K562 (cell line): ENCODE results near the gene KLHL13.

Experiments
- ARID2 ChIP-seq: fragments of 450-650 bp; IDR thresholded peaks from 2 replicates; pipeline ENCODE4 v1.6.1; 2017; ENCODE audit warnings: antibody characterized with exemption, mild to moderate bottlenecking
- ELF4 ChIP-seq: fragments of 450-650 bp; formaldehyde crosslinking; IDR thresholded peaks from 2 replicates; pipeline ENCODE4 v1.4.0; 2022; ENCODE audit warnings: missing genetic modification characterization
- EZH2 ChIP-seq: IDR thresholded peaks from 2 replicates; pipeline ENCODE4 v1.6.1; 2012; ENCODE audit warnings: low read depth, mild to moderate bottlenecking, inconsistent platforms, low read length, borderline replicate concordance
- POLR2A ChIP-seq: fragments of 450-650 bp; conservative IDR thresholded peaks from 2 replicates; pipeline ENCODE4 v1.6.1; 2016
- RAD21 ChIP-seq, 2 experiments: fragments of 250-450 bp in 1 of 2; fragments of 450-650 bp in 1 of 2; sonication (Bioruptor Pico) in 1 of 2; formaldehyde crosslinking in 1 of 2; IDR thresholded peaks in 1 of 2; conservative IDR thresholded peaks in 1 of 2; 2 replicates each; pipeline versions ENCODE4 v1.4.0 to v1.8.0; 2020 to 2022; ENCODE audit warnings: mild to moderate bottlenecking in 2 of 2, moderate library complexity in 1 of 2
- SAFB ChIP-seq: fragments of 200-400 bp; formaldehyde crosslinking; IDR thresholded peaks from 2 replicates; pipeline ENCODE4 v1.6.1; 2017; ENCODE audit warnings: low read depth, low read length, borderline replicate concordance
- TRIM24 ChIP-seq, 2 experiments: fragments of 450-650 bp; IDR thresholded peaks; 2 replicates each; pipeline ENCODE4 v1.6.1; 2016
- VEZF1 ChIP-seq: fragments of 200-800 bp; sonication (Bioruptor generic); IDR thresholded peaks from 2 replicates; pipeline ENCODE4 v1.6.1; 2017; ENCODE audit warnings: missing genetic modification characterization, missing compliant biosample characterization

GRCh38 chrX:117969782-117970181 lies 146.8 kb downstream of the KLHL13 start:
- TF ChIP-seq RAD21 (CRISPR knock-in tag; conservative IDR thresholded peaks at IDR 0.05 in 1 of 2, IDR thresholded peaks at IDR 0.05 in 1 of 2): no peak
- TF ChIP-seq POLR2A: no peak
- no peak for TF ChIP-seq VEZF1 (CRISPR knock-in tag)
- TF ChIP-seq ELF4 (CRISPR knock-in tag): no peak
- no peak for TF ChIP-seq TRIM24 (IDR thresholded peaks at IDR 0.05)
- no peak for TF ChIP-seq SAFB
- TF ChIP-seq ARID2: no peak
- TF ChIP-seq EZH2: no peak
